ENCODE data around the gene FAM240B. TPM values are rescaled to one million over a fixed set of nuclear protein-coding genes. Genes with fewer than 3 reads are reported as not detected.

The FAM240B gene
- total and polyA plus RNA-seq, 12 donors = not detected

GRCh38 chr9:38746303-38746702 is 26.4 kb upstream of the FAM240B start:
- TF ChIP-seq POLR2A (IDR thresholded peaks at IDR 0.05) (no peak), CTCF (IDR thresholded peaks at IDR 0.05) (no peak)
- WGBS, 4 donors = 62 to 71% (median 65%) methylated on average over 4 of the region's 4 CpGs
- intact Hi-C loops (cut with DNase I) = loop anchor here in 1 of 2 donors (10.0 kb wide), 1 partner anchor 52 kb away; no protein-coding TSS in a partner anchor

DNA sequence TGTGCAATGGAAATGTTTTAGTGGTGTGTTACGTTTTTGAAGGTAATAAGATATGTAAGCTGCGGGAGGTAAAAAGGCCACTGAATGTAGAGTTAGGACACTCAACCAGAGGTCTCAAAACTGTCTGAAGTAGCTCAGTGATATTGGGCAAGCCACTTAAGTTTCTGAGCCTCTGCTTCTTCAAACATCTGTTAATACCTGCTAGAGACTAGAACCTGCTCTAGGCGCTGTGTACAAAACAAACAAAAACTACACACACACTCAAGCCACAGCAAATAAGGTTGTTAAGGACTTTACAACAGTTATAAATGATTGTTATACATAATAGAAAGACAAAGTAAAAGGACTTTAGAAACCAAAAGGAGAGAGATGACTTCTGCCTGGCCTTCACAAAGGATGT is 24.6 kb upstream of the FAM240B start:
- TF ChIP-seq POLR2A (IDR thresholded peaks at IDR 0.05) (no peak), CTCF (IDR thresholded peaks at IDR 0.05) (no peak)
- Histone ChIP-seq H3K9me3 (replicated peaks in 1 of 3) (no peaks in the 10 kb centered on the region), H3K4me3 (no peak overlapping the region), H3K4me1 (replicated peaks in 1 of 2) (no peaks in the 10 kb centered on the region), H3K27ac (no peak overlapping the region), H3K27me3 (no peaks in the 10 kb centered on the region), H3K36me3 (replicated peaks in 1 of 2) (no peaks in the 10 kb centered on the region)
- intact Hi-C loops (cut with DNase I) = loop anchor here in 1 of 2 donors (10.0 kb wide), 1 partner anchor 50 kb away; no protein-coding TSS in a partner anchor
- 86 to 90% (median 87%) methylated on average over 3 of the region's 3 CpGs for WGBS, 4 donors
- DNase-seq = no peak

More at GRCh38 chr9:38746303-38746702, 26.4 kb upstream of the FAM240B start:
- Histone ChIP-seq H3K4me3 (no peak overlapping the region), H3K36me3 (replicated peaks in 1 of 2) (no peaks in the 10 kb centered on the region), H3K27ac (no peak overlapping the region), H3K4me1 (replicated peaks in 1 of 2) (no peaks in the 10 kb centered on the region), H3K27me3 (no peaks in the 10 kb centered on the region), H3K9me3 (replicated peaks in 1 of 3) (no peaks in the 10 kb centered on the region)
- DNase-seq = no peak

DNA sequence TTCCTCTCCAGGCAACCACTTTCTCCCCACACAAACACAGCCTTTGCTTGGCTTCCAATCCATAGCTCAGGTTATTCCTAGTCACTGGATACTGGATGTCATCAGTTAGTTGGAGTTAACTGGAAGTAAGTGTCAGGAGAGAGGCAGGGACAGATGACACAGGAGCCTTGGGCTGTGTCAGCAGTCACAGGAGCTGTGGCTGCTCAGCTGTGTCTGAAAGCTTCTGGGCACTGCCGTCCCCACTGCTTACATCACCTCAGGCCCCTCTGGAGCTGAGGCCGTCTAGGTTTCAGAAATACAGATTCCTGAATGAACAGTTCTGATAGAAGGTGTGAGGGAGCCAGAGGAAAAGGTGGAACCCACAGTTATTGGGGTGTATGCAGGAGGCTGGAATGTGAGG is 17.3 kb upstream of the FAM240B start:
- no peaks in the 10 kb centered on the region for H3K36me3 ChIP-seq (replicated peaks in 1 of 2)
- H3K4me3 ChIP-seq = no peak overlapping the region
- no peak for DNase-seq
- H3K4me1 ChIP-seq (replicated peaks in 1 of 2) = no peaks in the 10 kb centered on the region
- H3K27ac ChIP-seq = no peak overlapping the region
- no peaks in the 10 kb centered on the region for H3K27me3 ChIP-seq
- WGBS, 4 donors = 40 to 58% (median 51%) methylated on average over 2 of the region's 2 CpGs
- no peaks in the 10 kb centered on the region for H3K9me3 ChIP-seq (replicated peaks in 1 of 3)
- intact Hi-C loops (cut with DNase I) = loop anchor here in 1 of 2 donors (10.0 kb wide), 1 partner anchor 62 kb away; no protein-coding TSS in a partner anchor
- no peak for TF ChIP-seq POLR2A (IDR thresholded peaks at IDR 0.05)
- no peak for TF ChIP-seq CTCF (IDR thresholded peaks at IDR 0.05)

DNA sequence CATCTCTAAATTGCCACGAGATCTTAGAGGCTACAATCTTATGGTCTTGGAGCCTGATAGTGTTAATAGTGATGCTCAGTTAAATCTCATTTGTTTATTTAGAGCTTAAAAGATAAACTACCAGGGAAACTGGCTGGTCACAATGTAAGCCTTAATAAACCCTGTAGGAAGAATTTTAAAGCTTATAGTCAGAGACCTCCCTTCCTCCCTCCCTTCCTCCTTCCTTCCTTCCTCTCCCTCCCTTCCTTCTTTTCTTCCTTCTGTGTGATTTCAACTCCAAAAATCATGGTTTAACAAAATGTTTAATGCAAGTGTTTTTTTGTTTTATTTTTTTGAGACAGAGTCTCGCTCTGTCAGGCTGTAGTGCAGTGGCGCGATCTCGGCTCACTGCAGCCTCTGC is 14.9 kb upstream of the FAM240B start:
- Histone ChIP-seq H3K36me3 (replicated peaks in 1 of 2) (no peaks in the 10 kb centered on the region), H3K27ac (no peak overlapping the region), H3K4me1 (replicated peaks in 1 of 2) (no peaks in the 10 kb centered on the region), H3K9me3 (replicated peaks in 1 of 3) (no peaks in the 10 kb centered on the region), H3K4me3 (no peak overlapping the region), H3K27me3 (peaks cover 6% of the 10 kb centered on the region)
- WGBS, 4 donors = 81 to 90% (median 88%) methylated on average over 5 of the region's 5 CpGs
- TF ChIP-seq CTCF (IDR thresholded peaks at IDR 0.05) (no peak), POLR2A (IDR thresholded peaks at IDR 0.05) (no peak)
- intact Hi-C loops (cut with DNase I) = loop anchor here in 1 of 2 donors (10.0 kb wide), 1 partner anchor 60 kb away; no protein-coding TSS in a partner anchor
- DNase-seq = no peak

All from adrenal gland (tissue), 12 donors.